Activated CD4-positive, alpha-beta T cell treated with anti-CD3 and anti-CD28 coated beads, Interleukin-2, amount 10 ng/mL, durations not matched to agents 24 days and 14 days (primary cell): ENCODE results near the gene HSPA1B. TPM values are rescaled to one million over a fixed set of nuclear protein-coding genes. Genes with fewer than 3 reads are reported as not detected.
A peak's percentile ranks its signal among the peaks of the same experiment; 100 is the strongest.
"Not testable (repeated sequence)": the region's sequence is repeated elsewhere in the genome, so short reads cannot be mapped to it uniquely, and the experiment has no call there.

Experiments
- DNase-seq: peaks from one replicate; pipeline ENCODE4 v3.0.0; 2022
- H3K27ac Mint-ChIP-seq: one replicate; pipeline ENCODE4 v1.8.0; 2022; ENCODE audit warnings: mild to moderate bottlenecking, mixed read lengths
- H3K27me3 Mint-ChIP-seq: one replicate; pipeline ENCODE4 v1.8.0; 2022; ENCODE audit warnings: mixed read lengths
- H3K36me3 Mint-ChIP-seq: one replicate; pipeline ENCODE4 v1.8.0; 2022; ENCODE audit warnings: low read depth, mild to moderate bottlenecking, mixed read lengths
- H3K4me1 Mint-ChIP-seq: one replicate; pipeline ENCODE4 v1.8.0; 2021; ENCODE audit warnings: mixed read lengths
- H3K4me3 Mint-ChIP-seq: one replicate; pipeline ENCODE4 v1.8.0; 2022; ENCODE audit warnings: mild to moderate bottlenecking, moderate library complexity, mixed read lengths
- H3K9me3 Mint-ChIP-seq: one replicate; pipeline ENCODE4 v1.8.0; 2021; ENCODE audit warnings: mixed read lengths
- intact Hi-C: fragments of 100-400 bp; cut with micrococcal nuclease; formaldehyde crosslinking; loops from one replicate; pipeline ENCODE4 v1.15.1; 2023
- total RNA-seq: library from RNA; stranded (reverse); gene quantifications from 2 replicates; pipeline ENCODE4 v1.2.3, GENCODE V29; 2022

The HSPA1B gene
- total RNA-seq, 1 donor from 2014 or later = 156 TPM

DNA sequence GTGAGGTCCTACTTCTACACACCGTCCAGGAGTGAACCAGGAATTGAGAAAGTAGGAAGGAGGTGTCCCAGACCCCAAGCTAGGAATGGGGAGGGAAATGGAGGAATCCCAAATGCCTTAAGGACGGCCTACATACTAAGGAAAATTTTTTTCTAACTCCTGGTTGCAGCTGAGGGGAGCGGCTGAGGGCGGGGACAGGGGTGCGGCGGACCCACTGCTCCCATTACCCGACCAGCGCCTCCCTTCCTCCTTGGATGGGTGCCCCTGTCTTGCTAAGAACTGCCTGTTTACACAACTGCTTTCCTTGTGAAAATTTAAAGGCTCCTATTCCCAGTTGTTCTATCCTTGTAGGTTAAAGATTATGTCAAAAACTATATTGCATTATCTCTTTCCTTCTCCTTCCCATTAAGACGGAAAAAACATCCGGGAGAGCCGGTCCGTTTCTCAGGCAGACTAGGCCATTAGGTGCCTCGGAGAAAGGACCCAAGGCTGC lies 699 bp upstream of the HSPA1B start:
- Mint-ChIP-seq H3K36me3 (peaks cover 15% of the 10 kb centered on the region), H3K27me3 (no peaks in the 10 kb centered on the region), H3K4me1 (peaks cover 40% of the 10 kb centered on the region), H3K4me3 (peak overlapping the region; percentile 87), H3K9me3 (no peaks in the 10 kb centered on the region), H3K27ac (peak overlapping the region; percentile 93)
- no peak for DNase-seq
- intact Hi-C loops = loop anchor here (2.0 to 10.0 kb wide), 4 partner anchors 20 to 332 kb away; partner anchors contain the start of genes LSM2, LTA, MICB and TNF

DNA sequence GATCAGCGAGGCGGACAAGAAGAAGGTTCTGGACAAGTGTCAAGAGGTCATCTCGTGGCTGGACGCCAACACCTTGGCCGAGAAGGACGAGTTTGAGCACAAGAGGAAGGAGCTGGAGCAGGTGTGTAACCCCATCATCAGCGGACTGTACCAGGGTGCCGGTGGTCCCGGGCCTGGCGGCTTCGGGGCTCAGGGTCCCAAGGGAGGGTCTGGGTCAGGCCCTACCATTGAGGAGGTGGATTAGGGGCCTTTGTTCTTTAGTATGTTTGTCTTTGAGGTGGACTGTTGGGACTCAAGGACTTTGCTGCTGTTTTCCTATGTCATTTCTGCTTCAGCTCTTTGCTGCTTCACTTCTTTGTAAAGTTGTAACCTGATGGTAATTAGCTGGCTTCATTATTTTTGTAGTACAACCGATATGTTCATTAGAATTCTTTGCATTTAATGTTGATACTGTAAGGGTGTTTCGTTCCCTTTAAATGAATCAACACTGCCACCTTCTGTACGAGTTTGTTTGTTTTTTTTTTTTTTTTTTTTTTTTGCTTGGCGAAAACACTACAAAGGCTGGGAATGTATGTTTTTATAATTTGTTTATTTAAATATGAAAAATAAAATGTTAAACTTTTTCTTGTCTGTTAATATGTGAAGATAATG lies 2.2 kb downstream of the HSPA1B start:
- peak overlapping the region; percentile 82 for H3K27ac Mint-ChIP-seq

DNA sequence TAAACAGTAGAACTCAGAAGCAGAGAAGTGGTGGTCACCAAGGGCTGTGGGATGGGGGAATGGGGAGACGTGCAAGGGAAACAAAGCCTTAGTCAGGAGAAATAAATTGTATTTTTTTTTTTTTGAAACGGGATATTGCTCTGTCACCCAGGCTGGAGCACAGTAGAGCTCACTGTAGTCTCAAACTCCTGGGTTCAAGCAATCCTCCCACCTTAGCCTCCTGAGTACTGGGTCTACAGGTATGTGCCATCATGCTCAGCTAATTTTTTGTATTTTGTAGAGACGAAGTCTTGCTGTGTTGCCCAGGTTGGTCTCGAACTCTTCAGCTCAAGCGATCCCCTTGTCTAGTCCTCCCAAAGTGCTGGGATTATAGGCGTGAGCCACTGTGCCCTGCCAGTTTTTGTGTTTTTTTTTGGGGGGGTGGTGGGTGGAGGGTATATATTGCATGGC lies 3.4 kb downstream of the HSPA1B start:
- Mint-ChIP-seq H3K9me3 (no peaks in the 10 kb centered on the region), H3K36me3 (peaks cover 26% of the 10 kb centered on the region), H3K27ac (peak overlapping the region; percentile 82), H3K4me1 (peaks cover 24% of the 10 kb centered on the region), H3K4me3 (peak overlapping the region; percentile 91), H3K27me3 (no peaks in the 10 kb centered on the region)
- DNase-seq = no peak
- intact Hi-C loops = loop anchor here (1.0 kb wide), 2 partner anchors 151 to 166 kb away; no protein-coding TSS in a partner anchor

More for the DNA sequence above, 2.2 kb downstream of the HSPA1B start:
- H3K36me3 Mint-ChIP-seq = peaks cover 18% of the 10 kb centered on the region
- H3K27me3 Mint-ChIP-seq = no peaks in the 10 kb centered on the region
- intact Hi-C loops = loop anchor here (1.0 to 10.0 kb wide), 4 partner anchors 149 to 335 kb away; partner anchors contain the start of genes LTA, MICB and TNF
- peak; percentile 72 for DNase-seq
- H3K4me3 Mint-ChIP-seq = peak overlapping the region; percentile 91
- peaks cover 30% of the 10 kb centered on the region for H3K4me1 Mint-ChIP-seq
- no peaks in the 10 kb centered on the region for H3K9me3 Mint-ChIP-seq

DNA sequence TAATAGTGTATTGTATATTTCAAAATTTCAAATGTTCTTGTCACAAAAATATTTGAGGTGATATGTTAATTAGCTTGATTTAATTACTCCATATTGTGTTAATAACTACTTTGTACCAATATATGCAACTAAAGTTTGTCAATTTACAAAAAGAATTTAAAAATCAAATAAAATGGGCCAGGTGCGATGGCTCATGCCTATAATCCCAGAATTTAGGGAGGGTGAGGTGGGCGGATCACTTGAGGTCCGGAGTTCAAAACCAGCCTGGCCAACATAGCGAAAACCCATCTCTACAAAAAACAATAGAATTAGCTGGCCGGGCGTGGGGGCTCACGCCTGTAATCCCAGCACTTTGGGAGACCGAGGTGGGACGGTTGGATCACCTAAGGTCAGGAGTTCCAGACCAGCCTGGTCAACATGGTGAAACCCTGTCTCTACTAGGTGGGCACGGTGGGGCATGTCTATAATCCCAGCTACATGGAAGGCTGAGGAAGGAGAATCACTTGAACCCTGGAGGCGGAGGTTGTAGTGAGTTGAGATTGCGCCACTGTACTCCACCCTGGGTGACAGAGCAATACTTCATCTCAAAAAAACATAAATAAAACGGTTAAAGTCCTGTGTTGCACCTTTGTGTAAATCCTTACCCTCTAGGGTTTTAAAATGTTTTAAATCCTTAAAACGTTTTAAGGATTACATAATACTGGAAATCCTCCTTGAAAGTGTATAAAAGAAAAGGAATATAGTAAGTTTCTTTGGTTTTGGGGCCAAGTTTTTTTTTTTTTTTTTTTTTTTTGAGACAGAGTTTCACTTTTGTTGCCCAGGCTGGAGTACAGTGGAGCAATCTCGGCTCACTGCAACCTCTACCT lies 4.0 kb downstream of the HSPA1B start:
- peak overlapping the region; percentile 91 for H3K4me3 Mint-ChIP-seq
- H3K27me3 Mint-ChIP-seq = no peaks in the 10 kb centered on the region
- no peak overlapping the region for H3K27ac Mint-ChIP-seq
- peaks cover 33% of the 10 kb centered on the region for H3K36me3 Mint-ChIP-seq
- no peak for DNase-seq
- intact Hi-C loops = no loop called here
- no peaks in the 10 kb centered on the region for H3K9me3 Mint-ChIP-seq
- H3K4me1 Mint-ChIP-seq = peaks cover 27% of the 10 kb centered on the region

DNA sequence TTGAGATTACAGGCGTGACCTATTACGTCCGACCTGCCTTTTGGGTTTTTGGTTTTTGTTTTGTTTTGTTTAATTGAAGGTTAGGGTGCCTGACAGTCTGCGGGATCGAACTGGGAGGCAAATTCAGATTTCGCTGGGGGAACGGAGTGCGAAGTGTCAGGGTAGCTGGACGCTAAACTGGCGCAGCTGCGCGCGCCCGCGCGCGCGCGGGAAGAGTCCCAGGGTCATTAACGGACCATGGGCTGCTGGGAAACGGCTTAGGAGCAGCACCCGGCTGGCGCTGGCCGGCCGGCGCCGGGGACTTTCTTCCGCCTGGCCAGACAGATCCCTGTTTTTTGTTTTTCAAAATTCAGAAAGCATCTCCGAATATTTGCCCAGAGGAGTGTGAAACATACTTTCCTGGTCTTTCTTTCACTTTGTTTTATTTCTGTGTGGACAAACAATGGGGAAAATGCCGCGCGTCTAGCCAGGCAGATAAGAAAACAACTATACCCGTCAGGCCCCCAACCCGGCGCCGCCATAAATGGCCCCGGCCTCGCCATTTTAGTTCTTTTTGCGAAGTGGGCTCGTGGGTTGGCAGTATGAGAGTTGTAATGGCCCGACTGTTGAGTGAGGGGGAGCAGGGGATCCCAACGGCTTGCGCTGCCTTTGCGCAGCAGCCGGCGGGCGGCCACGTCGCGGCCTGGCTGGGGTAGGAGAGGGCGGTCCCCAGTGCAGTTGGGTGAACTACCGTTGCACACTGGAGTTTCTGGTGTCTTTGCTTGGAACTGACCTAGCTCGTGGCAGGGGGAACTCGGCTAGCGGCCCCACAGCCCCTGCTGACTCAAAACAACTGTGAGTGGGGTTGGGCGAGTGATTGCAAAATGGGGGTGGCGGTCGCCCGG lies 7.1 kb downstream of the HSPA1B start:
- H3K9me3 Mint-ChIP-seq = no peaks in the 10 kb centered on the region
- peaks cover 34% of the 10 kb centered on the region for H3K4me1 Mint-ChIP-seq
- peak overlapping the region; percentile 97 for H3K4me3 Mint-ChIP-seq
- DNase-seq = peak; percentile 93
- H3K36me3 Mint-ChIP-seq = peaks cover 57% of the 10 kb centered on the region
- H3K27ac Mint-ChIP-seq = peak overlapping the region; percentile 96
- no peaks in the 10 kb centered on the region for H3K27me3 Mint-ChIP-seq
- intact Hi-C loops = loop anchor here (1.0 to 2.0 kb wide), 6 partner anchors 20 to 288 kb away; partner anchors contain the start of genes ATP6V1G2, EHMT2, GPANK1 and HSPA1A

DNA sequence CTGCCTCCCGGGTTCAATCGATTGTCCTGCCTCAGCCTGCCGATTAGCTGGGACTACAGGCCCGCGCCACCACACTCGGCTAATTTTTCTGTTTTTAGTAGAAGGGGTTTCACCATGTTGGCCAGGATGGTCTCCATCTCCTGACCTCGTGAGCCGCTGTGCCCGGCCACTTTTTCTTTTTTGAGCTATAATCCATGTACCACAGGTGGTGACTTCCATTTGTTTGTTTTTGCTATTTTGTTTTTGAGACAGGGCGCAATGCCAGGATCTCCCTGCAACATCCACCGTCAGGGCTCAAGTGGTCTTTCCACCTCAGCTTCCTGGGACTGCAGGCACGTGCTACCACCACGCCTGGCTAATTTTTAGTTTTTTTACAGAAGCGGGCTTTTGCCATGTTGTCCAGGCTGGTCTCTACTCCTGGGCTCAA lies 8.5 kb downstream of the HSPA1B start:
- intact Hi-C loops = no loop called here
- H3K36me3 Mint-ChIP-seq = peaks cover 58% of the 10 kb centered on the region
- peak overlapping the region; percentile 96 for H3K27ac Mint-ChIP-seq
- H3K4me1 Mint-ChIP-seq = peaks cover 30% of the 10 kb centered on the region
- no peak for DNase-seq
- H3K9me3 Mint-ChIP-seq = no peaks in the 10 kb centered on the region
- H3K27me3 Mint-ChIP-seq = no peaks in the 10 kb centered on the region
- H3K4me3 Mint-ChIP-seq = peak overlapping the region; percentile 97

DNA sequence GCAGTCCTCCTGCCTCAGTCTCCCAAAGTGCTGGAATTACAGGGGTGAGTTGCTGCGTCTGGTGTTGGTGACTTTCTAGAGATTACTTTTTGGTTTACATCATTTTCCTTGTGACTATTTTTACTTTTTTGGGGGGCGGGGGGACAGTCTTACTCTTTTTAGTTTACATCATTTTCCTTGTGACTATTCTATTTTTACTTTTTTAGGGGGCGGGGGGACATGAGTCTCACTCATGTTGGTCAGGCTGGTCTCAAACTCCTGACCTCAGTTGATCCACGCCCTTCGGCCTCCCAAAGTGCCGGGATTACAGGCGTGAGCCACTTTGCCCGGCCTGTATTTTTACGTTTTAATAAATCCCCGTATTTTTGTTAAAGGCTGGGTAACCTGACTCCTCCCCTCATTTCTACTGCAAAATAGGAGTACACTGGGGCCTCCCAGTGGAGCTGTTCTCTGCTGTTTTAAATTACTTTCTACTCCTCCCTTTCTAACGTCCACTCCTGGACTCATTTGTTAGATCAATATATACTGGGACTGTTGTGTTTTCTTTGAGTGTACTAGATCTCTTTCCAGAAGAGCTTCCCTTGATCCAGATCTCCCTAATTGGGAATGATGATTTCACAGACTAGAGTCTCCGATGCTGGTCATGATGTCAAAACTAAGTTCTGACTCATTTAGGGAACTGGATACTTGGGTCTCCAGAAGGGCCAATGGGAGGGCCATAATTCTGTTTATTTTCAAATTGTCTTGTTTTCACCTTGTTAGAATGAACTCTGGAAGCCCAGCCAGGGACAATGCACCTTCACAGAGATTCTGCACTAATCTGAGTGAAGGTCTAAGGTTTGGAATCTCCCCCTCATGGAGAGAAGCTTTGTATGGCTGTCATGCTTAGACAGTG lies 9.2 kb downstream of the HSPA1B start:
- intact Hi-C loops = no loop called here
- H3K4me1 Mint-ChIP-seq = peaks cover 26% of the 10 kb centered on the region
- no peaks in the 10 kb centered on the region for H3K9me3 Mint-ChIP-seq
- no peak for DNase-seq
- peak overlapping the region; percentile 96 for H3K27ac Mint-ChIP-seq
- peak overlapping the region; percentile 97 for H3K4me3 Mint-ChIP-seq
- peaks cover 59% of the 10 kb centered on the region for H3K36me3 Mint-ChIP-seq
- H3K27me3 Mint-ChIP-seq = no peaks in the 10 kb centered on the region

DNA sequence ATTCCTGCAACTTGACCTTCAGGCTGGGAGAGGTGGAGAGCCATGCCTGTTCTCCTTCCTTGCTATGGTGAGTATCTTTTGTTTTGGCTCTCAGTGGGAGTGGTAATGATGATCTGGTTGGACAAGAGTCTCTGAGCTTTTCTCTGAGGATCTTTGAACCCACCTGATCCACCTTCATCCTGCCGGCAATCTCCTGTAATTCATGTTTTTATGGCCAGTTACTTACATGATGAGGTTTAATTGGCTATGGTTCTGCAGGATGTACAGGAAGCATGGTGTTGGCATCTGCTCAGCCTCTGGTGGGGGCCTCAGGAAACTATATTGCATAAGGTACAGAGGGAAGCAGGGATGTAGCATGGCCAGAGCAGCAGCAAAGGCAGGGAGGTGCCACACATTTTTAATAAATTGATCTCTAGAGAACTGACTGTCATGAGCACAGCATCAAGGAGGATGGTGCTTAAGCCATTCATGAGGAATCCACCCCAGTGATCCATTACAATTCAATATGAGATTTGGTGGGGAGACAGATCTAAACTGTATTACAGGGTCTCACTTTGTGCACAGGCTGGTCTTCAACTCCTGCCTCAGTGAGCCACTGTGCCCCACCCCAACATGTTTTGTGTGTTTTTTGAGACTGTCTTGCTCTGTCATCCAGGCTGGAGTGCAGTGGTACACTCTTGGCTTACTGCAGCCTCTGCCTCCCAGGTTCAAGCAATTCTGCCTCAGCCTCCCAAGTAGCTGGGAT lies 10.0 kb downstream of the HSPA1B start:
- H3K4me3 Mint-ChIP-seq = peak overlapping the region; percentile 97
- DNase-seq = no peak
- peaks cover 59% of the 10 kb centered on the region for H3K36me3 Mint-ChIP-seq
- H3K27me3 Mint-ChIP-seq = no peaks in the 10 kb centered on the region
- intact Hi-C loops = no loop called here
- H3K27ac Mint-ChIP-seq = peak overlapping the region; percentile 96
- no peaks in the 10 kb centered on the region for H3K9me3 Mint-ChIP-seq
- H3K4me1 Mint-ChIP-seq = peaks cover 25% of the 10 kb centered on the region

DNA sequence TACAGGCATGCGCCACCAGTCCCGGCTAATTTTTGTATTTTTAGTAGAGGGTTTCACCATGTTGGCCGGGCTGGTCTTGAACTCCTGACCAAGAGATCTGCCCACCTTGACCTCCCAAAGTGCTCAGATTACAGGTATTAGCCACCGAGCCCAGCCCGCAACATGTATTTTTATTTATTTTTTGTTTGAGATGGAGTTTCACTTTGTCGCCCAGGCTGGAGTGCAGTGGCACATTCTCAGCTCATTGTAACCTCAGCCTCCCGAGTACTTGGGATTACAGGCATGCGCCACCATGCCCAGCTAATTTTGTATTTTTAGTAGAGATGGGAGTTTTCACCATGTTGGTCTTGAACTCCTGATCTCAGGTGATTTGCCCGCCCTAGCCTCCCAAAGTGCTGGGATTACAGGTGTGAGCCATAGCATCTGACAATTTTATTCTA lies 10.6 kb downstream of the HSPA1B start:
- H3K9me3 Mint-ChIP-seq, H3K27ac Mint-ChIP-seq, H3K27me3 Mint-ChIP-seq, intact Hi-C loops, DNase-seq: not testable (repeated sequence)
- Mint-ChIP-seq H3K36me3 (peaks cover 59% of the 10 kb centered on the region), H3K4me3 (peak overlapping the region; percentile 97), H3K4me1 (peaks cover 25% of the 10 kb centered on the region)

DNA sequence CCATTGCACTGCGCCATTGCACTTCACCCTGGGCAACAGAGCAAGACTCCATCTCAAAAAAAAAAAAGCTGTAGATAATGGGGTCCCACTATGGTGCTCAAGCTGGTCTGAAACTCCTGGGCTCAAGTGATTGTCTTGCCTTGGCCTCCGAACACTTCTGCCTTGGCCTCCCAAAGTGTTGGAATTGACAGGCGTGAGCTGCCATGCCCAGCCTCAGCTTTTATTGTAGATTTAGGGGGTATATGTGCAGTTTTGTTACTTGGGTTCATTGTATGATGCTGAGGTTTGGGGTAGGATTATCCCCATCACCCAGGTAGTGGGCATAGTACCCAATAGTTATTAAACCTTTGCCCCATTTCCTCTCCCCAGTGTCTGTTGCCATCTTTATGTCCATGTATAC lies 11.4 kb downstream of the HSPA1B start:
- Mint-ChIP-seq H3K4me3 (peak overlapping the region; percentile 97), H3K27ac (no peak overlapping the region), H3K9me3 (no peaks in the 10 kb centered on the region), H3K27me3 (no peaks in the 10 kb centered on the region), H3K36me3 (peaks cover 59% of the 10 kb centered on the region), H3K4me1 (peaks cover 24% of the 10 kb centered on the region)
- no peak for DNase-seq
- intact Hi-C loops = no loop called here

DNA sequence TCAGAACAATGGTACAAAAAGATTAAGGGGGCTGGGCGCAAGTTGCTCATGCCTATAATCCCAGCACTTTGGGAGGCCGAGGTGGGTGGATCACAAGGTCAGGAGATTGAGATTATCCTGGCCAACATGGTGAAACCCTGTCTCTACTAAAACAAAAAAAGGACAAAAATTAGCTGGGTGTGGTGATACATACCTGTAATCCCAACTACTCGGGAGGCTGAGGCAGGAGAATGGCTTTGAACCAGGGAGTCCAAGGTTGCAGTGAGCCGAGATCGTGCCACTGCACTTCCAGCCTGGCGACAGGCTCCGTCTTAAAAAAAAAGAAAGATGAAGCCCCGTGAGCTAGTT lies 12.2 kb downstream of the HSPA1B start:
- Mint-ChIP-seq H3K4me1 (peaks cover 21% of the 10 kb centered on the region), H3K36me3 (peaks cover 56% of the 10 kb centered on the region), H3K27ac (peak overlapping the region; percentile 11)
- H3K4me3 Mint-ChIP-seq, DNase-seq, intact Hi-C loops, H3K27me3 Mint-ChIP-seq, H3K9me3 Mint-ChIP-seq: not testable (repeated sequence)

DNA sequence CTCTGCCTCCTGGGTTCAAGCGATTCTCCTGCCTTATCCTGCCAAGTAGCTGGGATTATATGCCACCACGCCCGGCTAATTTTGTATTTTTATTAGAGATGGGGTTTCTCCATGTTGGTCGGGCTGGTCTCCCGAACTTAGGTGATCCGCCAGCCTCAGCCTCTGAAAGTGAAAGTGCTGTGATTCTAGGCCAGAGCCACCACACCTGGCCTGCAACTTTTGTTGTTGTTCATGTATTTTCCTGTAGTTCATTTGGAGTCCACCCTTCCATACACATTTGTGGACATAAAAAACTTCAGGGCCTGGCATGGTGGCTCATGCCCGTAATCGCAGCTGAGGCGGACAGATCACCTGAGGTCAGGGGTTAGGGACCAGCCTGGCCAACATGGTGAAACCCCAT lies 14.5 kb downstream of the HSPA1B start:
- H3K27me3 Mint-ChIP-seq = no peaks in the 10 kb centered on the region
- DNase-seq = no peak
- H3K4me3 Mint-ChIP-seq = no peak overlapping the region
- no peaks in the 10 kb centered on the region for H3K9me3 Mint-ChIP-seq
- intact Hi-C loops = no loop called here
- H3K4me1 Mint-ChIP-seq = peaks cover 11% of the 10 kb centered on the region
- H3K36me3 Mint-ChIP-seq = peaks cover 40% of the 10 kb centered on the region
- no peak overlapping the region for H3K27ac Mint-ChIP-seq
